22Rv1 (cell line): Measurements from ENCODE around the gene TCEAL4.
"Not testable (repeated sequence)": the region's sequence is repeated elsewhere in the genome, so short reads cannot be mapped to it uniquely, and the experiment has no call there.

ENCODE experiments used
- ZFX ChIP-seq: fragments of 450-650 bp; IDR thresholded peaks from 2 replicates; pipeline ENCODE4 v1.6.1; 2017; ENCODE audit warnings: antibody characterized with exemption, borderline replicate concordance
- TF ChIP-seq, protein P1 (sequence below): fragments of 450-650 bp; IDR thresholded peaks from 2 replicates; pipeline ENCODE4 v1.5.1; 2017; ENCODE audit warnings: mild to moderate bottlenecking

DNA sequence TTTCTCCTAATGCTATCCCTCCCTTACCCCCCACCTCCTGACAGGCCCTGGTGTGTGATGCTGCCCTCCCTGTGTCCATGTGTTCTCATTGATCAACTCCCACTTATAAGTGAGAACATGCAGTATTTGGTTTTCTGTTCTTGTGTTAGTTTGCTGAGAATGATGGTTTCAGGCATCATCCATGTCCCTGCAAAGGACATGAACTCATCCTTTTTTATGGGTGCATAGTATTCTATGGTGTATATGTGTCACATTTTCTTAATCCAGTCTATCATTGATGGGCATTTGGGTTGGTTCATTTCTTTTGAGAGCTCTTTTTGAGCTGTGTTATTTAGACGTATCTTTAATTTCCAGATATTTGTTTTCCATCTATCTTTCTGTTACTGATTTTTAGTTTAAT, 7.0 kb downstream of the TCEAL4 start:
- TF ChIP-seq, protein P1, sequence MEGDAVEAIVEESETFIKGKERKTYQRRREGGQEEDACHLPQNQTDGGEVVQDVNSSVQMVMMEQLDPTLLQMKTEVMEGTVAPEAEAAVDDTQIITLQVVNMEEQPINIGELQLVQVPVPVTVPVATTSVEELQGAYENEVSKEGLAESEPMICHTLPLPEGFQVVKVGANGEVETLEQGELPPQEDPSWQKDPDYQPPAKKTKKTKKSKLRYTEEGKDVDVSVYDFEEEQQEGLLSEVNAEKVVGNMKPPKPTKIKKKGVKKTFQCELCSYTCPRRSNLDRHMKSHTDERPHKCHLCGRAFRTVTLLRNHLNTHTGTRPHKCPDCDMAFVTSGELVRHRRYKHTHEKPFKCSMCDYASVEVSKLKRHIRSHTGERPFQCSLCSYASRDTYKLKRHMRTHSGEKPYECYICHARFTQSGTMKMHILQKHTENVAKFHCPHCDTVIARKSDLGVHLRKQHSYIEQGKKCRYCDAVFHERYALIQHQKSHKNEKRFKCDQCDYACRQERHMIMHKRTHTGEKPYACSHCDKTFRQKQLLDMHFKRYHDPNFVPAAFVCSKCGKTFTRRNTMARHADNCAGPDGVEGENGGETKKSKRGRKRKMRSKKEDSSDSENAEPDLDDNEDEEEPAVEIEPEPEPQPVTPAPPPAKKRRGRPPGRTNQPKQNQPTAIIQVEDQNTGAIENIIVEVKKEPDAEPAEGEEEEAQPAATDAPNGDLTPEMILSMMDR, result not testable (repeated sequence)
- not testable (repeated sequence) for TF ChIP-seq ZFX
